SIG-M5 treated with dmso at 0.1 percent for 504 hours (cell line): ENCODE results near the gene PARP16.

Source experiments
- DNase-seq: peaks from one replicate; lab custom pipeline; 2025; ENCODE audit not compliant: unreplicated experiment; lab: John Stamatoyannopoulos, UW

Gene PARP16

DNA sequence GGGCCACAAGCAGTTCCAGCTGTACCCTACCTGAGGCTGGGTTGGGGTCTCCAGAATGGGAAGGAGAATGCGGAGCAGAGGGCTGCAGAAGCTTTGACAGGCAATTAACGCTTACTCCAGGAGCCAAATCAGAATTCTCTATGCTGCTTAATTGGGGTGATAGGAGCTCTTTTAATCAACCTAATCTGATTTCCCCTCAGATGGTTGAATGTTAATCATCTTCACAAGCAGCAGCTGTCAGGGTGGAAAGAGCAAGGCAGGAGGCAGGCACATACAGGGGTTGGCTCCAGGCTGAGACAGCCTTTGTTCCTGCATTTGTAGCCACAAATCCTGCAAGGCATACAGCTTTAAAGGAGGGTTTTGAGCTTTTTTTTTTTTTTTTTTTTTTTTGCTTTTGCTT lies 78.0 kb downstream of the PARP16 start:
- no peak for DNase-seq
